Measurements from ENCODE around the gene FGF1. TPM values are rescaled to one million over a fixed set of nuclear protein-coding genes. Genes with fewer than 3 reads are reported as not detected.

Gene FGF1
- polyA plus RNA-seq, 1 of the 3 experiments (the other 2 are of a cell fraction), result 5.3 TPM

GRCh38 chr5:142661143-142661542 lies 24.7 kb downstream of the FGF1 start:
- peaks cover 3% of the 10 kb centered on the region for H3F3A ChIP-seq (replicated peaks; ENCODE audit: insufficient read depth)
- H3K9me3 ChIP-seq, result no peaks in the 10 kb centered on the region
- H3K4me3 ChIP-seq (ENCODE audit: low read depth in 2 of 2, low read length in 1 of 2), result no peak overlapping the region
- H3K27ac ChIP-seq (ENCODE audit: low read depth in 2 of 2, low read length in 1 of 2), result no peak overlapping the region
- H2AFZ ChIP-seq (ENCODE audit: low read depth), result no peak overlapping the region
- no peaks in the 10 kb centered on the region for H3K36me3 ChIP-seq (replicated peaks in 1 of 2; ENCODE audit: control insufficient read depth in 1 of 2, insufficient read depth in 2 of 2, low read length in 1 of 2)
- no peaks in the 10 kb centered on the region for H3K79me2 ChIP-seq (ENCODE audit: insufficient read depth)
- H3K9ac ChIP-seq, result no peak overlapping the region
- TF ChIP-seq YY1 (IDR thresholded peaks at IDR 0.05; ENCODE audit: low read depth) (no peak), FOSL2 (IDR thresholded peaks at IDR 0.05; ENCODE audit: borderline replicate concordance, low read depth) (no peak), RAD21 (IDR thresholded peaks at IDR 0.05; ENCODE audit: low read length) (no peak), ZBTB33 (IDR thresholded peaks at IDR 0.05; ENCODE audit: borderline replicate concordance, low read depth) (no peak), EP300 (IDR thresholded peaks at IDR 0.05; ENCODE audit: borderline replicate concordance in 1 of 2, low read depth in 1 of 2, low read length in 1 of 2) (no peak), PBX3 (IDR thresholded peaks at IDR 0.05) (no peak), USF2 (IDR thresholded peaks at IDR 0.05; ENCODE audit: borderline replicate concordance, low read depth, low read length) (no peak), POLR2AphosphoS5 (IDR thresholded peaks at IDR 0.05; ENCODE audit: low read depth, low read length) (no peak), NRF1 (IDR thresholded peaks at IDR 0.05; ENCODE audit: low read depth, low read length) (no peak), EZH2phosphoT487 (IDR thresholded peaks at IDR 0.05; ENCODE audit: borderline replicate concordance, low read depth) (no peak)
- 94% methylated on average over 2 of the region's 2 CpGs for WGBS (ENCODE audit: low lambda C conversion rate)
- H4K20me1 ChIP-seq (ENCODE audit: insufficient read depth), result no peaks in the 10 kb centered on the region
- CTCF ChIA-PET, result interaction anchor here (0.8 to 17.5 kb wide), 4 partner anchors 11 to 228 kb away, joined by 3 to 668 read pairs (median 14); no protein-coding TSS in a partner anchor
- peaks cover 0 to 2% of the 10 kb centered on the region in 2 experiments; a peak in 2 of 4 replicates for H3K4me1 ChIP-seq (ENCODE audit: control insufficient read depth in 1 of 2, insufficient read depth in 2 of 2, low read depth in 1 of 2, low read length in 1 of 2)
- H3K9me2 ChIP-seq, result no peaks in the 10 kb centered on the region
- no peaks in the 10 kb centered on the region for H3K27me3 ChIP-seq (ENCODE audit: insufficient read depth)
- POLR2A ChIA-PET, result no interaction called here
- H3K4me2 ChIP-seq, result no peak overlapping the region
- DNase-seq, result no peak

GRCh38 chr5:142660731-142661130 lies 25.2 kb downstream of the FGF1 start:
- no peak overlapping the region for H2AFZ ChIP-seq (ENCODE audit: low read depth)
- H4K20me1 ChIP-seq (ENCODE audit: insufficient read depth), result no peaks in the 10 kb centered on the region
- H3K4me3 ChIP-seq (ENCODE audit: low read depth in 2 of 2, low read length in 1 of 2), result no peak overlapping the region
- ChIA-PET CTCF (interaction anchor here (0.8 to 17.5 kb wide), 7 partner anchors 12 to 228 kb away, joined by 3 to 668 read pairs (median 6); no protein-coding TSS in a partner anchor), POLR2A (no interaction called here)
- no peaks in the 10 kb centered on the region for H3K9me3 ChIP-seq
- H3F3A ChIP-seq (replicated peaks; ENCODE audit: insufficient read depth), result peaks cover 3% of the 10 kb centered on the region
- H3K27me3 ChIP-seq (ENCODE audit: insufficient read depth), result no peaks in the 10 kb centered on the region
- no peak overlapping the region for H3K27ac ChIP-seq (ENCODE audit: low read depth in 2 of 2, low read length in 1 of 2)
- no peak overlapping the region for H3K4me2 ChIP-seq
- H3K79me2 ChIP-seq (ENCODE audit: insufficient read depth), result no peaks in the 10 kb centered on the region
- no peak overlapping the region for H3K9ac ChIP-seq
- TF ChIP-seq MAX (IDR thresholded peaks at IDR 0.05; ENCODE audit: low read depth), result no peak
- TF ChIP-seq TEAD4 (IDR thresholded peaks at IDR 0.05; ENCODE audit: borderline replicate concordance, insufficient read depth), result no peak
- no peak for TF ChIP-seq ZBTB33 (IDR thresholded peaks at IDR 0.05; ENCODE audit: borderline replicate concordance, low read depth)
- no peak for TF ChIP-seq JUND (IDR thresholded peaks at IDR 0.05)
- no peak for TF ChIP-seq FOSL2 (IDR thresholded peaks at IDR 0.05; ENCODE audit: borderline replicate concordance, low read depth)
- TF ChIP-seq CHD2 (IDR thresholded peaks at IDR 0.05; ENCODE audit: low read length, partially characterized antibody), result no peak
- no peak for TF ChIP-seq CTCF (IDR thresholded peaks at IDR 0.05)
- no peak for TF ChIP-seq YY1 (IDR thresholded peaks at IDR 0.05; ENCODE audit: low read depth)
- TF ChIP-seq NFIC (IDR thresholded peaks at IDR 0.05; ENCODE audit: borderline replicate concordance), result no peak
- peaks cover 2 to 4% of the 10 kb centered on the region in 2 experiments; a peak in 2 of 4 replicates for H3K4me1 ChIP-seq (ENCODE audit: control insufficient read depth in 1 of 2, insufficient read depth in 2 of 2, low read depth in 1 of 2, low read length in 1 of 2)
- DNase-seq, result no peak
- H3K36me3 ChIP-seq (replicated peaks in 1 of 2; ENCODE audit: control insufficient read depth in 1 of 2, insufficient read depth in 2 of 2, low read length in 1 of 2), result no peaks in the 10 kb centered on the region
- H3K9me2 ChIP-seq, result no peaks in the 10 kb centered on the region
